KOPT-K1 (cell line): ENCODE results near the gene SLC25A42.

Experiments used
- H3K27ac ChIP-seq: fragments of 200-600 bp; sonication (generic); 2 replicates; pipeline ENCODE4 v1.5.1; 2016; ENCODE audit warnings: antibody characterized with exemption, mild to moderate bottlenecking, low read depth, low read length; ENCODE audit not compliant: poor library complexity, severe bottlenecking
- H3K36me3 ChIP-seq: fragments of 200-600 bp; sonication (generic); 2 replicates; pipeline ENCODE4 v1.5.1; 2017; ENCODE audit warnings: antibody characterized with exemption, mild to moderate bottlenecking, low read length, moderate library complexity; ENCODE audit not compliant: insufficient read depth
- H3K9me3 ChIP-seq: fragments of 200-600 bp; sonication (generic); 2 replicates; pipeline ENCODE4 v1.5.1; 2017; ENCODE audit warnings: antibody characterized with exemption, low read length, mild to moderate bottlenecking; ENCODE audit not compliant: insufficient read depth, poor library complexity, severe bottlenecking

SLC25A42 gene

GRCh38 chr19:19074196-19074882, 10.5 kb downstream of the SLC25A42 start:
- H3K9me3 ChIP-seq: no peaks in the 10 kb centered on the region
- no peaks in the 10 kb centered on the region for H3K36me3 ChIP-seq
- H3K27ac ChIP-seq: no peak overlapping the region

- Histone ChIP-seq H3K9me3 (no peaks in the 10 kb centered on the region), H3K27ac (no peak overlapping the region), H3K36me3 (no peaks in the 10 kb centered on the region)
These were observed 11.3 kb downstream of the SLC25A42 start for GRCh38 chr19:19075126-19075525.

DNA sequence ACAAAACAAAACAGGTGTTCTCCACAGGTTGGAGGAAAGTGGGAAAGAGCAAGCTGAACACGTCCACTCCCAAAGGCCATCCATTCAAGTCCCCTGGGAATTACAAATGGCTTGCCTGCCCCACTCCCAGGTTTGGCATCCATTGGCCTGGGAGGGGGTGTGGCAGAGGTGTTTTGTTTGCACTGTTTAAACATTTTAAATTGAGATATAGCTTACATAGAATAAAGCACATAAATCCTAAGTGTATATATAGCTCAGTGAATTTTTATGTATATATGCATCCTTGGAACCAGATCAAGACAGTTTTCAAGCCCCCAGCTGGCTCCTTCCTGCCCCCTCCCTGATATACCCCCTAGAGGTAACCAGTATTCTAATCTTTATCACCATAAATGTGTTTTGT, 12.7 kb downstream of the SLC25A42 start:
- Histone ChIP-seq H3K9me3 (no peaks in the 10 kb centered on the region), H3K36me3 (no peaks in the 10 kb centered on the region), H3K27ac (no peak overlapping the region)

DNA sequence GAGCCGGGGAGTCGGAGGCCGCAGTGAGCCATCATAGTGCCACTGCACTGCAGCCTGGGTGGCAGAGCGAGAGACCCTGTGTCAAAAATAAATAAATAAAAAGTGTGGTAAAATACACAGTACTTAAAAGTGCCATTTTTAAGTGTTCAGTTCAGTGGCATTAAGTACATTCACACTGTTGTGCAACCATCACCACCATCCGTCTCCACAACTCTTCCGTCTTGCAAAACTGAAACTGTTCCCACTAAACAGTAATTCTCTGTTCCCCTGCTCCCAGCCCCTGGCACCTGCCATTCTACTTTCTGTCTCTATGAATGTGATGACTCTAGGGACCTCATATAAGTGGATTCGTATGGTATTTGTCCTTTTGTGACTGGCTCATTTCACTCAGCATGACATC, 13.3 kb downstream of the SLC25A42 start:
- no peaks in the 10 kb centered on the region for H3K9me3 ChIP-seq
- H3K36me3 ChIP-seq: no peaks in the 10 kb centered on the region
- no peak overlapping the region for H3K27ac ChIP-seq

- Histone ChIP-seq H3K36me3 (no peaks in the 10 kb centered on the region), H3K27ac (no peak overlapping the region), H3K9me3 (no peaks in the 10 kb centered on the region)
These were observed 15.0 kb downstream of the SLC25A42 start for GRCh38 chr19:19078801-19079200.

DNA sequence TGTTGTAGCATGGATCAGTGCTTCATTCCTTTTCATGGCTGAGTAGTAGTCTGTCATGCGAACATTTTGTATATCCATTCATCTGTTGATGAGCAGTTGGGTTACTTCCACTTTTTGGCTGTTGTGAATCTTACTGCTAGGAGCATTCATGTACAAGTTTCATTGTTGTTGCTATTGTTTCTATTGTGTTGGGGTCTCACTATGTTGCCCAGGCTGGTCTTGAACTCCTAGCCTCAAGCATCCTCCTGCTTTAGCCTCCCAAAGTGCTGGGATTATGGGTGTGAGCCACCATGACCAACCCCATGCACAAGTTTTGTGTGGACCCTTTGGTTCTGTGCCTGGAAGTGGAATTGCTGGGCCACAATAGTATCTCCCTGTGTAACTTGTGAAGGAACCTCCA, 15.8 kb downstream of the SLC25A42 start:
- H3K27ac ChIP-seq: no peak overlapping the region
- H3K36me3 ChIP-seq: no peaks in the 10 kb centered on the region
- no peaks in the 10 kb centered on the region for H3K9me3 ChIP-seq

DNA sequence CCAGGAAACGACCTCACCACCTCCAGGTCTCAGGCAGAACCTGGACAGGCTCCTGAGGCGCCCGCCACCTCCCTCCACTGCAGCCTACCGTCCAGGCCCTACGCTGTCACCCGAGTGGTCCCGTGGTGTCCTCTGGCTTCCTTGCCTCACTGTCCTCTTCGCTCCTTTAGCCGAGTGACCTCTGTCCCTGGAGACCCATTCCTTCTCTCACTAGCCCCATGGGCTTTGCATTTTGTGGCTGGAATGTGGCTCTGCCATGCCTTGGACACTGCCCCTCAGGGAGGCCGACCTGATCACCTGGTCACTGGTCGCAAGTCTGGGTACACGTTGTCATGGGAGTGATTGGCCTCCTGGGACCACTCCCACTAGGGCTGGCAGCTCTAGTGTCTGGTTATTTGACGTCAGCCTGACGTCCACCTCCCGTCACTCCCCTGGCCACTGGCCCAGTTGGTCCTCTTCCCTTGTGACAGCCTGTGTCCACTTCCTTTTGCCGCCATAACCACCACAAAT, 17.9 kb downstream of the SLC25A42 start:
- no peaks in the 10 kb centered on the region for H3K9me3 ChIP-seq

DNA sequence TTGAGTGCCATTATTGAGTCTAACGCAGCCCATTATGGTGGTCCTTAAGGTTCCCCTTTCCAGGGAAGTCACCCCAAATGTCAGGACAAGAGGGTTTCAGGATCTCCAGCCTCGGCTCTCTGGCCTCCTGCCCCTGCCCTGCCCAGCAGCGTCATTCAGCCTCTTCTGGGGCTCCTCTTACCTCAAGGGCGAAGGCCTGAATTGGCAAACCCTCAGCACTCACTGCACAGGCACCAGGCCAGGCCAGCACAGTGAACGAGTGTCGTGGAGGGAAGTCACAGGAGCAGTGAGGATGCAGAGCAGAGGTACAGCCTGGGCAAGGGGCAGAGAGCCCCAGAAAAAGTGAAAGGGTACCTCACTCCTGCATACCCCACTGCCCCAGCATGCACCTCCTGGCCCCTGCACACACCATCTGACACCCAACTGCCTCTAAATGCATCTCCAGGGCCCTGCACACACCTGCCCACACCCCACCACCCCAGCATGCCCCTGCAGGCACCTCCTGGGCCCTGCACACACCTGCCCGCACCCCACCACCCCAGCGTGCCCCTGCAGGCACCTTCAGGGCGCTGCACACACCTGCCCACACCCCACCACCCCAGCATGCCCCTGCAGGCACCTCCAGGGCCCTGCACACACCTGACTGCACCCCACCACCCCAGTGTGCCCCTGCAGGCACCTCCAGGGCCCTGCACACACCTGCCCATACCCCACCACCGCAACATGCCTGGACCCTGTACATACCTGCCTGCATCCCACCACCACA, 19.8 kb downstream of the SLC25A42 start:
- Histone ChIP-seq H3K27ac (no peak overlapping the region), H3K36me3 (no peaks in the 10 kb centered on the region), H3K9me3 (no peaks in the 10 kb centered on the region)

More for the DNA sequence above, 17.9 kb downstream of the SLC25A42 start:
- Histone ChIP-seq H3K27ac (no peak overlapping the region), H3K36me3 (no peaks in the 10 kb centered on the region)

- no peaks in the 10 kb centered on the region for H3K9me3 ChIP-seq
- H3K27ac ChIP-seq: no peak overlapping the region
These were observed 23.9 kb downstream of the SLC25A42 start for GRCh38 chr19:19087676-19088075.

GRCh38 chr19:19094513-19094912, 30.7 kb downstream of the SLC25A42 start:
- Histone ChIP-seq H3K27ac (no peak overlapping the region), H3K36me3 (no peaks in the 10 kb centered on the region; the same call in 1 of the 2 replicates), H3K9me3 (no peaks in the 10 kb centered on the region)

More at GRCh38 chr19:19087676-19088075, 23.9 kb downstream of the SLC25A42 start:
- no peaks in the 10 kb centered on the region for H3K36me3 ChIP-seq

DNA sequence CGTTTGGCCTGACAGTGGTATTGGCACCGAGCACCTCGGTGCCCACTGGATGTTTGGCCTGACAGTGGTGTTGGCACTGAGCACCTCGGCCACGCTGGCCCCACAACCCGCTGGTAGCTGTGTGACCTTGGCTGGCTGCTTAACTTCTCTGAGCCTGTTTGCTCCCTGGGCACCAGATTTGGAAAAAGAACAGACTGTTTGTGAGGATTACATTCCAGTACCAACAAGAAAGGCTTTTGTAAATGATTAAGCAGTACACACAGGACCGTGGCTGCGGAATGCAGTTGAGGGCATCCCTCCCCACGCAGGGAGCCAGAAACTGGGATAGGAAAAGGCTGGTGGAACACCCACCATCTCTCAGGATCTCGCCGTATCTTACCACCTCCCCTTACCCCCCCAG, 31.9 kb downstream of the SLC25A42 start:
- Histone ChIP-seq H3K36me3 (no peaks in the 10 kb centered on the region; the same call in 1 of the 2 replicates), H3K9me3 (no peaks in the 10 kb centered on the region), H3K27ac (no peak overlapping the region)

- Histone ChIP-seq H3K27ac (no peak overlapping the region), H3K9me3 (no peaks in the 10 kb centered on the region), H3K36me3 (no peaks in the 10 kb centered on the region; the same call in 1 of the 2 replicates)
These were observed 33.1 kb downstream of the SLC25A42 start for GRCh38 chr19:19096641-19097627.

DNA sequence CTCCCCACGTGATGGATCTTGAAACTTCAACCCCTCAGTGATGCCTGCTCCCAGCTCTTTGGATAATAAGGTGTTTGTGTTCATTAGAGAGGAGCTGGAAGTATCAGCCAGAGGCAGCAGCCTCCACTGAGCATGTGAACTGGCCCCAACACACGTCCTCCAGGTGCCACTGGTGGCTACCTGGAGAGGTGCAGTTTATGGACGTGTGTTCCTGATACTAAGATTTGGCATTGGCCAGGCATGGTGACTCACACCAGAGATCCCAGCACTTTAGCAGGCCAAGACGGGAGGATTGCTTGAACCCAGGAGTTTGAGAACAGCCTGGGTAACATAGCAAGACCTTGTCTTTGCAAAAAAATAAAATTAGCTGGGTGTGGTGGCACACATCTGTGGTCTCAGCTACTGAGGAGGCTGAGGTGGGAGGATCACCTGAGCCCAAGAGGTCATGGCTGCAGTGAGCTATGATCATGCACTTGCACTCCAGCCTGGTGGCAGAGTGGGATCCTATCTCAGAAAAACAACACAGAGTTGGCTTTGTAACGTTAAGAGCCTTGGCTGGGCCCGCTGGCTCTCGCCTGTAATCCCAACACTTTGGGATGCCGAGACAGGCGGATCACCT, 34.4 kb downstream of the SLC25A42 start:
- Histone ChIP-seq H3K9me3 (no peaks in the 10 kb centered on the region), H3K27ac (no peak overlapping the region), H3K36me3 (no peaks in the 10 kb centered on the region; the same call in 1 of the 2 replicates)
